ENCODE data around the gene TP63. TPM values are rescaled to one million over a fixed set of nuclear protein-coding genes. Genes with fewer than 3 reads are reported as not detected.

The TP63 gene
- total RNA-seq, 1 donor from 2014 or later, result 5.8 TPM

GRCh38 chr3:189703865-189704264, 72.7 kb downstream of the TP63 start:
- H3K9me3 Mint-ChIP-seq, result peaks cover 4% of the 10 kb centered on the region
- TF ChIP-seq CTCF (conservative IDR thresholded peaks at IDR 0.05), result no peak
- no peak overlapping the region for H3K27ac Mint-ChIP-seq
- no peaks in the 10 kb centered on the region for H3K27me3 Mint-ChIP-seq
- H3K36me3 Mint-ChIP-seq, result no peaks in the 10 kb centered on the region
- H3K4me3 Mint-ChIP-seq, result no peak overlapping the region
- no peak for DNase-seq (ENCODE audit: extremely low spot score, unreplicated experiment)
- H3K4me1 Mint-ChIP-seq (ENCODE audit: unreplicated experiment), result peaks cover 5% of the 10 kb centered on the region

- H3K36me3 Mint-ChIP-seq, result peaks cover 4% of the 10 kb centered on the region
- H3K27me3 Mint-ChIP-seq, result no peaks in the 10 kb centered on the region
- TF ChIP-seq CTCF (conservative IDR thresholded peaks at IDR 0.05), result no peak
- H3K9me3 Mint-ChIP-seq, result peaks cover 9% of the 10 kb centered on the region
- no peak overlapping the region for H3K27ac Mint-ChIP-seq
- H3K4me1 Mint-ChIP-seq (ENCODE audit: unreplicated experiment), result peaks cover 24% of the 10 kb centered on the region
- no peak for DNase-seq (ENCODE audit: extremely low spot score, unreplicated experiment)
- no peak overlapping the region for H3K4me3 Mint-ChIP-seq
Observed at GRCh38 chr3:189708375-189708774, 77.2 kb downstream of the TP63 start.

- peaks cover 4% of the 10 kb centered on the region for H3K36me3 Mint-ChIP-seq
- no peak overlapping the region for H3K27ac Mint-ChIP-seq
- H3K4me3 Mint-ChIP-seq, result no peak overlapping the region
- no peaks in the 10 kb centered on the region for H3K27me3 Mint-ChIP-seq
- H3K9me3 Mint-ChIP-seq, result peaks cover 9% of the 10 kb centered on the region
- peaks cover 35% of the 10 kb centered on the region for H3K4me1 Mint-ChIP-seq (ENCODE audit: unreplicated experiment)
- no peak for TF ChIP-seq CTCF (conservative IDR thresholded peaks at IDR 0.05)
- no peak for DNase-seq (ENCODE audit: extremely low spot score, unreplicated experiment)
Observed at GRCh38 chr3:189710620-189711402, 79.6 kb downstream of the TP63 start.

GRCh38 chr3:189712906-189713483, 81.8 kb downstream of the TP63 start:
- H3K4me3 Mint-ChIP-seq, result no peak overlapping the region
- TF ChIP-seq CTCF (conservative IDR thresholded peaks at IDR 0.05), result no peak
- H3K4me1 Mint-ChIP-seq (ENCODE audit: unreplicated experiment), result peaks cover 39% of the 10 kb centered on the region
- peaks cover 9% of the 10 kb centered on the region for H3K9me3 Mint-ChIP-seq
- H3K27ac Mint-ChIP-seq, result no peak overlapping the region
- H3K36me3 Mint-ChIP-seq, result peaks cover 4% of the 10 kb centered on the region
- no peak for DNase-seq (ENCODE audit: extremely low spot score, unreplicated experiment)
- H3K27me3 Mint-ChIP-seq, result no peaks in the 10 kb centered on the region

GRCh38 chr3:189714991-189715961, 84.1 kb downstream of the TP63 start:
- Mint-ChIP-seq H3K36me3 (peaks cover 4% of the 10 kb centered on the region), H3K4me3 (no peak overlapping the region), H3K27me3 (no peaks in the 10 kb centered on the region), H3K4me1 (ENCODE audit: unreplicated experiment) (peaks cover 39% of the 10 kb centered on the region), H3K27ac (no peak overlapping the region), H3K9me3 (peaks cover 9% of the 10 kb centered on the region)
- DNase-seq (ENCODE audit: extremely low spot score, unreplicated experiment), result no peak
- TF ChIP-seq CTCF (conservative IDR thresholded peaks at IDR 0.05), result no peak
